ENCODE results near the gene ADIRF. TPM values are rescaled to one million over a fixed set of nuclear protein-coding genes. Genes with fewer than 3 reads are reported as not detected.
"Not testable (repeated sequence)": the region's sequence is repeated elsewhere in the genome, so short reads cannot be mapped to it uniquely, and the experiment has no call there.

Gene ADIRF
- polyA plus RNA-seq = 1,000 to 10,000 TPM in 2 of 3 donors, 100 to 1,000 TPM in 1; 135 to 2,071 (median 1,031) TPM

DNA sequence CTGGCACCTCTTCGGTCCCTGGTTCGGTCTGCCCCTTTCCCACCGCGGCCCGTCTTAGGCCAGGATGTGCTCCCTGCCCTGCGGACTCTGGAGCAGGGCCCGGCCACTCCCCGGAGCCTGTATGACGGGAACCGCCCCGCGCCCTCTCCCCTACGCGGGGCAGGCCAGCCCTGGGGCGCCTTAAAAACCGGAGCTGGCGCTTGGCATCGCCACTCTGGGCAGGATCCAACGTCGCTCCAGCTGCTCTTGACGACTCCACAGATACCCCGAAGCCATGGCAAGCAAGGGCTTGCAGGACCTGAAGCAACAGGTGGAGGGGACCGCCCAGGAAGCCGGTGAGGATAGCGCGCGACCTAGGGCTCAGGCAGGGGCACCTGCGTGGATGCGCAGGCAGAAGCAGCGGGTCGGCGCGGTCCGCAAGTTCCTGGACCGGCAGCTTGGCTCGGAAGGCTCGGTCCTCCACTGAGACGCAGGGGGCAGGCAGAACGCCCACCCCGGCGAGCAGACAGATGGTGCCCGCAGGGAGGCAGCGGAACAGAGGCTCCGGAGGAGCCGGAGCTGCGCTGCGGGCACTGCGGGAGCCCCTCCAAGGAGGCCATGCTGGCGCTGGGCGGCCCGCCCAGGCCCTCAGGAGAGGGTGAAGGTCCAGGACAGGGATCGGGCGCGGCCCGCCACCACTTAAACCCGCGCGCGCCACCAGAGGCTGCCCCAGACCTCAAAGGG lies at the start of gene ADIRF:
Gene ADIRF, plus strand, starts transcription at position 212 of the 723 bp plus-strand sequence. Its CDS starts 63 bp downstream, at position 275.
- H3K27ac ChIP-seq (ENCODE audit: low read depth, low read length) = no peak within 1 kb of the TSS
- 13 to 27% (median 16%) methylated on average over 56 to 59 of the region's 59 CpGs for WGBS, 3 donors

DNA sequence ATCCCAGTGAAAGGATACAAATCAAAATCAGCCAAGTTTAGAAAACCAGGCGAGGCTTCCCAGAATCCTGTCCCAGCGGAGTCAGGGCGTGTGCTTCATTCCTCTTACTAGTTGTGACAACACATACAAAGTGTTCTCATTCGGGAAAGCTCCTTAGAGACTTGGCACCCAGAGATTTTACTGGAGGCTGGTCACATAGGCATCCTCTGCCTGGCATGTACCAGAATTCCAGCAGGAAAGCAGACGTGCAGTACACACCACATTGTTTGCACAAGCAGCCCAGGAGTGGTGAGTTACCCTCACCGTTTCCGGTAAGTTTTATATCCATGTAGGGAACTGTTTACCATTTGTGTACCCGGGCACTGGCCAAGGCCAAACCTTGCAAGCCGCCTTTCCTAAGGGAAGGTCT lies 45.7 kb upstream of the ADIRF start:
- H3K27ac ChIP-seq (ENCODE audit: low read depth, low read length) = no peak overlapping the region
- 51 to 81% (median 78%) methylated on average over 9 of the region's 9 CpGs for WGBS, 3 donors

DNA sequence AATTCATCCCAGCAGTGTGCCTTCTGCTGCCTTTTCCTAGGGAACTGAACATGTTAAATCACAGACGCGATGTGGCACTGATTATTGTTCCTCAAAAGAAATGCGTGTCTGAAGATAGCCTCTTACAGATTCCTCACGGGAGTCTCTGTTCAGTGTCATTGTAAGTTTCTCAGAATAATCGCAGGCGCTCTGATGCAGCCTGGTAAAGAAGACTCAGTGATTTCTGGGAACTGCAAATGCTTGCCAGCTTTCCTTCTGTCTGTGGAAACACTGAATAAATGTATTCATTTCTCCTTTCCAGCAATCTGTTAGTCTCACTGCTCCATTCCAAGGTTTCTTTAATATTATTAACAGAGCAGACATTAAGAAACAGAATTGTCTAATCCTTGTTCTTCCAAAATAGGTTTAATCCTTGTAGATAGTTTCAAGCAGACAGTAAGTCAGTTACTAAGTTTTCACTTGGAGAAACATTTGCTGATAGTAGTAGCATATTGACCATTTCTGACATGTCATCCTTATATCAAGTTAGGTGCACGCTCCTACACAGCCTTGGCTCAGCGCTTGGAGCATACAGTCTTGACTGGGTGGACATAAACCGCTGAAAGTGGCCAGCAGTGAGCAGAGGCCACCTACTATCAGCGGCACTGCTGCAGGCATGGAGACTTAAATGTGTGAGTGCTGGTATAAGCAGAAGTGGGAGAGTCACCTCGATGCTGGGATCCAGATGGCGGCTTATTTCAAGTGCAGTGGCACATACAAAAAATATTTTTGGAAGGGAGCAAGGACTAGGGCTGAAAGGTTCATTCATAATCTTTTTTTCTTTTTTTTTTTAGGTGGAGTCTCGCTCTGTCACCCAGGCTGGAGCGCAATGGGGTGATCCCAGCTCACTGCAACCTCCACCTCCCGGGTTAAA lies 38.6 kb upstream of the ADIRF start:
- no peak overlapping the region for H3K27ac ChIP-seq (ENCODE audit: low read depth, low read length)
- WGBS, 3 donors = 77 to 90% (median 85%) methylated on average over 15 of the region's 15 CpGs

DNA sequence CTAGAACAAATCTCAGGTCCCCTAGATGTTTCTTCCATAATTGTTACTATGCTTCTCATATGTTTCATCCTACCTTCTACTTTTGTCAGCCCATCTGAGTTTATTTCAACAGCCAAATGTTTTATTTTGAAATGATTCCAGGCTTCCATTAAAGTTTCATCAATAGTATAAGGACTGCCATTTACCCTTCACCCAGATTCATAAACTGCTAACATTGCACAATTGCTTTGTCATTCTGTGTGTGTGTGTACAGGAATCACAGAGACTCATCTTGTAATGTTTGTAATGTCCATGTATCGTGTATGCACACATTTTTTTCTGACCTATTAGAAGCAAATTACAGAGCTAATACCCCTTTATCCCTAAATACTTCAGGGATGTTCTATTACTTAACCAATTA lies 36.4 kb upstream of the ADIRF start:
- WGBS, 3 donors = 50 to 74% (median 67%) methylated on average over 1 of the region's 1 CpG

DNA sequence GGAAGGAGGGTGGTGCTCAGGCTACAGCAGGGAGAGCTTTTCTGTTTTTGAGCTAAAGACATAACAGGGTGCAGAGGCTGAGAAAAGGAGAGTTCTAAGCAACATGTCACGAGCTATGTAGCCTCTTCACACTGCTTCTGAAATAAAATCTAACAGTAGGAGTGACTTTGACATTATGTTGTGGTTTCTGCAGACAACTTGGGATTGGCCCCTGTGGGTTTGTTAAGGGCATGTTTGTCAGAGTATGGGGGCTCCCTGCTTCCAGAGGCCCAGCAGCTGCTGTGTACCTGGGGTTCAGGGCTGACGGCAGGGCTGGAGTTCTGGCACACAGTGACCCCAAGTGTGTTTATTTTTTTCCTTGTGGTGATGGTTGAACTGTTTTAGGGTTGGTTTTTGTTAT lies 35.6 kb upstream of the ADIRF start:
- no peak overlapping the region for H3K27ac ChIP-seq (ENCODE audit: low read depth, low read length)
- whole genome bisulfite sequencing, 3 donors = 89 to 91% (median 89%) methylated on average over 2 of the region's 2 CpGs

More for the DNA sequence above, 36.4 kb upstream of the ADIRF start:
- no peak overlapping the region for H3K27ac ChIP-seq (ENCODE audit: low read depth, low read length)

DNA sequence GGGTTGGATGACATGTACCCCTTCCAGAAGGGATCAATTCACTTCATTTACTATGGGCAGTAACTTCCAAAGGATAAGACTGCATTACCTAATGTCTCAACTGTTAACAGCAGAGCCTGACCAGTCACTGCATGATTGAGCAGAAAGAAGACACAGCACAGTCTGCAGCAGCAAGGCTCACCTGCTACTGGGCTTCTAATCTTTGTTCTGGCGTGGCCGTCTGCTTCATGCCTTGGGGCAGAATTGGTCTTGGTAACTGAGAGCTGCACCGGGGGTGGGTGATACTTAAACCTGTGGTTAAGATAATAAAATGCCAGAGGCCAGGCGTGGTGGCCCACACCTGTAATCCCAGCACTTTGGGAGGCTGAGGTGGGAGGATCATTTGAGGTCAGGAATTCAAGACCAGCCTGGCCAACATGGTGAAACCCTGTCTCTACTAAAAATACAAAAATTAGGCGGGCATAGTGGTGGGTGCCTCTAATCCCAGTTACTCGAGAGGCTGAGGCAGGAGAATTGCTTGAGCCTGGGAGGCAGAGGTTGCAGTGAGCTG lies 34.0 kb upstream of the ADIRF start:
- not testable (repeated sequence) for H3K27ac ChIP-seq (ENCODE audit: low read depth, low read length)
- WGBS, 3 donors = 86 to 88% (median 88%) methylated on average over 6 of the region's 6 CpGs

DNA sequence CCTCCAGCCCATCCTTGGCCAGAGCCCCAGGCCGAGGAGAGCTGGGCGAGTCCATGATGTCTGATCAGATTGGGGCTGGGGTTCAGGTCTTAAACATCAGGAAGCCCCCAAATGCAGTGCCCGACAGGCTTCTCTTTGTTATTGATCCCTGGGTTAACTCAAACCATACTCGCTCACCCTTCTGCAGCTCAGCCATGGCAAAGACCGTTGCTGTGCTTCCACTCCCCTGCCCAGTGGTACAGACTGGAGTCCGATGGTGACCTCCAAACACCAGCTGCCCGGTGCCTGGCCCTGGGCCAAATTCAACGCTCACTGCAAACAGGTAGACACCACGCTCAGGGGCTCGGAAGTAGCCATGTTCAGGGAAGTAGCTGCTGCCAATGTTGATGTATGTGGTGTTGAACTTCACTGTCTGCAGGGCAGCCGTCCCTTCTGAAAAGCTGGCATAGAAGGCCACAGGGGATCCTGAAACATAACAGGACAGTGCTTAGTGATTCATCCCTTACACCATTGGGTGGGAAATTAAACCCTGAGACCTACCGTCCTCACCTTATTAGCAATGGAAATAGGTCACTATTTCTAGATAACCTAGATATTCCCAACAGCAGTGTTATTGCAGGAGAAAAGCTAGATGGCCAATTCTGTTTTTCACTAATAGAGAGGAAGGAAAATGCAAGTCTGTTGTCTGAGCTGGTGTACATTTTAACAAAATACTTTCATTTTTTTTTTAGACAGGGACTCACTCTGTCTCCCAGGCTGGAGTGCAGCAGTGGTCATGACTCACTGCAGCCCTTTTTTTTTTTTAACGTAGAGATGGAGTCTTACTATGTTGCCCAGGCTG lies 31.4 kb upstream of the ADIRF start:
- 59 to 85% (median 80%) methylated on average over 13 of the region's 13 CpGs for WGBS, 3 donors
- no peak overlapping the region for H3K27ac ChIP-seq (ENCODE audit: low read depth, low read length)

DNA sequence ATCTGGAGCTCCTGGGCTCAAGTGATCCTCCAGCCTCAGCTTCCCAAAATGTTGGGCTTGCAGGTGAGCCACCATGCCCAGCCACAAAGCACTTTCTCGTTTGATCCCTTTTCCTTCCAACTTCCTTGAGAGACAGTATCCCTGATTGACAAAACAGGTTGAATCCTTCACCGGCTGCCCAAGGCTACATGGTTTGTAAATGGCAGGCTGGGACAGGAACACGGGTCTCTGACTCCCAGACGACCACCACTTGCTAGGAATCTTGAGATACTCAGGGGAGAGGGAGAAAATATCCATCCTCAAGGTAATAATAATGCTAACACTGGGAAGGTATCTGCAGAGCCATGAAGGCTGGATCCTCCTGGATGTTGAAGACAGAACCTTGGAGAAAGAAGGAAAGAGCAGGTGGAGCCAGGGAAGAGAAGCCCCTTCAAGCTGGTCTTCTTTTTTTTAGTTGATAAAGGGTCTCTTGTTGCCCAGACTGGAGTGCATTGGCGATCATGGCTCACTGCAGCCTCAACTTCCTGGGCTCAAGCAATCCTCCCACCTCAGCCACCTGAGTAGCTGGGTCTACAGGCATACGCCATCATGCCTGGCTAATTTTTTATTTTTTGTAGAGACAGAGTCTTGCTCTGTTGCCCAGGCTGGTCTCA lies 30.7 kb upstream of the ADIRF start:
- WGBS, 3 donors = 70 to 77% (median 74%) methylated on average over 6 of the region's 6 CpGs
- H3K27ac ChIP-seq (ENCODE audit: low read depth, low read length) = no peak overlapping the region

DNA sequence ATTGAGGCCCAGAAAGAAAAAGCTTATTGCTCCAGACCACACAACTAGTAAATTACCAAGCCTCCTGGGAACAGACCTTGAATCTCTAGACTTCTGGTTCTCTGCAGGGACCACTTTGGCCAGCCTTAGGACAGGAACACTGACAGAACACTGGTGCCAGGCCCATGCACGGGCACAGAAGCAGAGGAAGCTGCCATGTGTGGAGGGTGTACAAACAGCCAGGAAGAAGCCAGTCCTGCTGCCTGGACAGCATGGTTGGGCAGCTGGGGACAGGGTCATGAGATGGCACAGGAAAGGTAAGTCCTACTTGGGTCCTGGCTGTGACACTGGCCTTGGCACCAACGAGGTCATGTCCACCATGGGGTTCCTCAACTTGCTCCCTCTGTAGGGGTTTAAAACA lies 30.0 kb upstream of the ADIRF start:
- WGBS, 3 donors = 87 to 89% (median 87%) methylated on average over 2 of the region's 2 CpGs
- H3K27ac ChIP-seq (ENCODE audit: low read depth, low read length) = no peak overlapping the region

DNA sequence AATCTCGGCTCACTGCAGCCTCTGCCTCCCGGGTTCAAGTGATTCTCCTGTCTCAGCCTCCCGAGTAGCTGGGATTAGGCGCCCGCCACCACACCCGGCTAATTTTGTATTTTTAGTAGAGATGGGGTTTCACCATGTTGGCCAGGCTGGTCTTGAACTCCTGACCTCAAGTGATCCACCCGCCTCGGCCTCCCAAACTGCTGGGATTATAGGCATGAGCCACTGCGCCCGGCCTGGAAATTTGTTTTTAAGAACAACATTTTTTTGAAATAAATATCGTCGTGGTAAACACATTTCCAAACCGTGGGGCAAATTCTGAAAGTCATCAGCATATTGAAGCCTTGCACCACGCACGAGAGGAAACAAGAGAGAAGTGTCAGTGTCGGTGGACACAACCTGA lies 28.2 kb upstream of the ADIRF start:
- not testable (repeated sequence) for H3K27ac ChIP-seq (ENCODE audit: low read depth, low read length)
- 87 to 88% (median 87%) methylated on average over 16 of the region's 16 CpGs for WGBS, 3 donors

DNA sequence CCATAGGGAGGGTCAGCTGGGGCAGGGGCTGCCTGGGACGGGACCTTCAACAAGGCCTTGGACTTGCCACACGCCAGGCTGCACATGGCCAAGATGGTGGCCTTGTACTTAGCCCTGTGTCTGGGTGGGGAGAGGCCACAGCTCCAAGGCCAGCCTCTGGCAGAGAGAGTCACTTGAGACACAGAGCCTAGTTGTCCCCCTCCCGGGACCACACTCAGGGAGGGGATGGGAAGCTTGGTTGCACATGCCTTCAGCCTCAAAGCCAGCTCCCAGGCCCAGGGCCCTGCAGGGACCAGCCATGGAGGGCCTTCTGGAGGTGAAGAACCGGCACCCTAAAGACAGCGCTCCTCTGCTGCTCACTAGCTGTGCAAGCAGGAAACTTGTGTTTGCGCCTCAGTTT lies 27.6 kb upstream of the ADIRF start:
- H3K27ac ChIP-seq (ENCODE audit: low read depth, low read length) = no peak overlapping the region
- 71 to 87% (median 82%) methylated on average over 6 of the region's 6 CpGs for WGBS, 3 donors

DNA sequence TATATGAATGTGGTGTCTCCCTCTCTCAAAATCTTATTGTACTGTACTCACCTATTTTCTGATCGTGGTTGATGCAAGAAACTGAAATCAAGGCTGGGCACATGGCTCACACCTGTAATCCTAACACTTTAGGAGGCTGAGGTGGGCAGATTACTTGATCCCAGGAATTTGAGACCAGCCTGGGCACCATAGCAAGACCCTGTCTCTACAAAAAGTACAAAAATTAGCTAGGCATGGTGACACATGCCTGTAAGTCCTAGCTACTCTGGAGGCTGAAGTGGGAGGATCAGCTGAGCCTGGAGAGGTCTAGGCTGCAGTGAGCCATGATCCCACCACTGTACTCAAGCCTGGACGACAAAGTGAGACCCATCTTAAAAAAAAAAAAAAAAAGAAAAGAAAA lies 26.9 kb upstream of the ADIRF start:
- H3K27ac ChIP-seq (ENCODE audit: low read depth, low read length) = no peak overlapping the region
- 80 to 96% (median 86%) methylated on average over 2 of the region's 2 CpGs for WGBS, 3 donors

DNA sequence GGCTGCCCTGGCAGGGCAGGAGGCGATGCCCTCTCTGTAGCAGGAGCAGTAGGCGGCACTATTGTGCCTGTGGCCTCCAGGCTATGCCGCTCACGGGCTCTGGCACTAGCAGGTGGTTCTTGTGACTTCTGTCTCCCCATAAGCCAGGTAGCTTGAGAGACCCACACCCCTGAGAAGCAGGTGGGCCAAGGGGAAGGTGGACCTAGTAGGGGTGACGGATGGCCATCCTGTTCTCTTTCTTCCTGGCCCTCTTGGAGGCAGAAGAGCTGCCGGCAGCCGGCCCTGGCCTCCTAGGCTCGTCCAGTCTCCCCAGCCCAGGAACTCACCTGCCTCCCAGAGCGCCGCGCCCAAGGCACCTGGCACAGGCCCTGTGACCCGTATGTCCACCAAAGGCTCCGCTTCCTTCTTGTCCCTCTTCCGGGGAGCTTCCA lies 26.3 kb upstream of the ADIRF start:
- no peak overlapping the region for H3K27ac ChIP-seq (ENCODE audit: low read depth, low read length)
- WGBS, 3 donors = 90 to 92% (median 91%) methylated on average over 14 of the region's 14 CpGs

DNA sequence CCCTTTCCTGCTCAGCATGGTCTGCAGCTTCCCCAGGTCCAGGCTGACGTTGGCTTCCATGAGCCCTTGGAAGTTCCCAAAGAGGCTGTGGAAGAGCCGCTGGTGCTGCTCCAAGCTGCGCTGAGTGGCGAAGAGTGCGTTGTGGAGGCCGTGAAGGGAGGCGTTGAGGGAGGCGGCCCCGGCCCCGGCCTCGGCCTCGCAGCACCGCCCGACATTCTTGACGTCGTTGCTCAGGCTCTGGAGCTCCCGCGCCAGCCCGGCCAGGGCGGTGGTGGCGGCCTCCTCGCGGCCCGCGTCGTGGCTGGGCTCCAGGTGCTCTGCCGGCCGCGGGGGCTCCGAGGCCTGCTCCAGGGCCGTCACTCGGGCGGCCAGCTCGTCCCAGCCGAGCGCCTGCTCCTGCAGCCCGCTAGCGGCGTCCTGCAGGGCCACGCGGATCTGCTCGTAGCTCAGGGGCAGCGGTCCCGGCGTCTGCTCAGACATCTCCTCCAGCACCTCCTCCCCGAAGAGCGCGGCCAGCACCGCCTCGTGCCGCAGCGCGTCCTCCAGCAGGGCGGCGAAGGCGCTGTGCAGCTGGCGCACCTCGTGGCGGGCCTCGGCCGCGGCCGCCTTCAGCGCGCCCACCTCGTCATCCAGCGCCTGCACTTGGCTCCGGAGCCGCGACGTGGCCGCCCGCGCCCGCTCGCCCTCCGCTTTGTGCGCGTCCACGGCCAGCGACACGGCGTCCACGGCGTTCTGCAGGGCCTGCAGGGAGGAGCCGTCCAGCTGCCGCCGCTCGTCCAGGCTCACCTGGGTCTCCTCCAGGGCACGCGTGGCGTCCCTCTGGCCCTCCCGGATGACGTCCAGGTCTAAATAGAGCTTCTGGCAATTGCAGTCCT lies 25.6 kb upstream of the ADIRF start:
- H3K27ac ChIP-seq (ENCODE audit: low read depth, low read length) = no peak overlapping the region
- WGBS, 3 donors = 60 to 79% (median 72%) methylated on average over 72 to 94 of the region's 94 CpGs

DNA sequence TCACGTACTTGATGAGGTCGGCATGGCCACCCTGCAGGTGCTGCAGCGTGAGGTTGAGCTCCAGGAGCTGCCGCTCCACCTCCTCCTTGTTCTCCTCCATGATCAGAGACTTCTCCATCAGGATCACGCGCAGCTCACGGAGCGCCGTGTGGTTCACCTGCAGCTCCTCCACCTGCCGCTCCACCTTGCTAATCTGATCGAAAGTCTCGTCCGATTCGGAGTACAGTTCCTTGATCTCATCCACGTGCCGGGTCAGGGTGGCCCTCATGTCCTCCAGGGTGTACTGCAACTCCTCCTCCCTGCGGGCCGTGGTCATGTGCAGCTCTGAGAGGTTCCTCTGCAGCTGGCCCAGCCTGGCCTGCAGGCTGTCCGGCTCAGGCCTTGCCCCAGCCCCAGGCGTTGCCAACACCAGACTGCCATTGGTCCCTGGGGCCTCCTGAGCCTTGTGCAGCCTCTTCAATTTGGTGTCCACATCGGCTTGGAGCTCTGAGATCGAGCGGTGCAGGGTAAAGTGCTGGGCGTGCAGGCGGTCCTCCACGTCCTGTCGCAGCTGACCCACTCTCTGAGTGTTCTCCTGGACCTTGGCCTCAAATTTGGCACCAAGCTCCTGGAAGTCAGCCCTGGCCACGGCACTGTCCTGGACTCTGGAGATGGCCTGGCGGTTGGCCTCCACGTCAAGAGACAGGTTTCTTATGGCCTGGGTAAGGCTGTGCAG lies 24.8 kb upstream of the ADIRF start:
- 89 to 94% (median 91%) methylated on average over 30 of the region's 30 CpGs for WGBS, 3 donors
- no peak overlapping the region for H3K27ac ChIP-seq (ENCODE audit: low read depth, low read length)

DNA sequence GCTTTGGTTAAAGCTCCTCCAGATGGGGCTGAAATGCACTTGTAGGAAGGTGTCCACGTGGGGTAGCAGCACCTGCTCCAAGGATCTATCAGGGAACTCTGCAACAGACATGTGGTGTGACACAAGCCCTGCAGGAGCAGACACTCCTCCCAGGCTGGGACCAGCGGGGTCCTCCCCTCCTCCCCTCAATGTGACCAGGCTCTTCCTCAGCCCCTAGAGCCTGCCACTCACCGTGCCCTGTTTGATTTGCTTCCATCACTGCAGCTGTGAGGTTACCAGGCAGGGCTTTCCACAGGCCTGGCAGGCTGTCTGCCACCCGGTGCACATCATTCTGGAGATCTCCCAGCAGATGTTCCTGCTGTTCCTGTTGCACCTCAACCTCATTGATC lies 24.3 kb upstream of the ADIRF start:
- WGBS, 3 donors = 84 to 89% (median 84%) methylated on average over 4 of the region's 4 CpGs
- no peak overlapping the region for H3K27ac ChIP-seq (ENCODE audit: low read depth, low read length)

Data from adipose tissue (tissue), 3 donors.